HG03558 (cell line): ENCODE measurements around the gene IL12RB2.

Source experiments
- ATAC-seq: cut with Tn5 transposase; IDR thresholded peaks from one replicate; pipeline ENCODE4 v1.9.1; 2021; ENCODE audit warnings: moderate number of reproducible peaks; ENCODE audit not compliant: unreplicated experiment; ENCODE audit errors: extremely low read depth

IL12RB2 gene

GRCh38 chr1:67307251-67308060 lies at the start of gene IL12RB2:
Gene IL12RB2, plus strand, starts transcription at chr1:67307873. Its CDS starts 12,496 bp downstream, at chr1:67320369.
- ATAC-seq, result no peak

- no peak for ATAC-seq
Measured at GRCh38 chr1:67261680-67262079, 46.0 kb upstream of the IL12RB2 start.

- ATAC-seq, result no peak
Measured at GRCh38 chr1:67262735-67263134, 44.9 kb upstream of the IL12RB2 start.

GRCh38 chr1:67264152-67264551 lies 43.5 kb upstream of the IL12RB2 start:
- no peak for ATAC-seq

- peak; percentile 49 for ATAC-seq
Measured at GRCh38 chr1:67264899-67265298, 42.8 kb upstream of the IL12RB2 start.

- ATAC-seq, result no peak
Measured at GRCh38 chr1:67269061-67269460, 38.6 kb upstream of the IL12RB2 start.

- no peak for ATAC-seq
Measured at GRCh38 chr1:67270541-67270940, 37.1 kb upstream of the IL12RB2 start.

- no peak for ATAC-seq
Measured at GRCh38 chr1:67273591-67273990, 34.1 kb upstream of the IL12RB2 start.

- ATAC-seq, result peak; percentile 78
Measured at GRCh38 chr1:67274623-67275325, 32.9 kb upstream of the IL12RB2 start.

- ATAC-seq, result no peak
Measured at GRCh38 chr1:67280696-67281095, 27.0 kb upstream of the IL12RB2 start.

- ATAC-seq, result no peak
Measured at GRCh38 chr1:67281244-67281643, 26.4 kb upstream of the IL12RB2 start.

GRCh38 chr1:67285780-67286488 lies 21.7 kb upstream of the IL12RB2 start:
- no peak for ATAC-seq

- ATAC-seq, result no peak
Measured at GRCh38 chr1:67290236-67290635, 17.4 kb upstream of the IL12RB2 start.

GRCh38 chr1:67294836-67295617 lies 12.6 kb upstream of the IL12RB2 start:
- no peak for ATAC-seq

GRCh38 chr1:67298762-67299161 lies 8.9 kb upstream of the IL12RB2 start:
- no peak for ATAC-seq

- no peak for ATAC-seq
Measured at GRCh38 chr1:67299296-67299695, 8.4 kb upstream of the IL12RB2 start.

GRCh38 chr1:67300561-67300960 lies 7.1 kb upstream of the IL12RB2 start:
- no peak for ATAC-seq

GRCh38 chr1:67304023-67304422 lies 3.6 kb upstream of the IL12RB2 start:
- ATAC-seq, result no peak

- ATAC-seq, result no peak
Measured at GRCh38 chr1:67306547-67306946, 1.1 kb upstream of the IL12RB2 start.

- ATAC-seq, result no peak
Measured at GRCh38 chr1:67308136-67308535, 463 bp downstream of the IL12RB2 start.
